GM18858 (cell line): ENCODE data around the gene LEFTY1.
"Not testable (repeated sequence)": the region's sequence is repeated elsewhere in the genome, so short reads cannot be mapped to it uniquely, and the experiment has no call there.

Source experiments
- ATAC-seq: cut with Tn5 transposase; IDR thresholded peaks from one replicate; pipeline ENCODE4 v1.9.1; 2021; ENCODE audit not compliant: unreplicated experiment

LEFTY1 gene

GRCh38 chr1:225889743-225890142 is 797 bp upstream of the LEFTY1 start:
- no peak for ATAC-seq

GRCh38 chr1:225888289-225888897 is 553 bp downstream of the LEFTY1 start:
- ATAC-seq: no peak

DNA sequence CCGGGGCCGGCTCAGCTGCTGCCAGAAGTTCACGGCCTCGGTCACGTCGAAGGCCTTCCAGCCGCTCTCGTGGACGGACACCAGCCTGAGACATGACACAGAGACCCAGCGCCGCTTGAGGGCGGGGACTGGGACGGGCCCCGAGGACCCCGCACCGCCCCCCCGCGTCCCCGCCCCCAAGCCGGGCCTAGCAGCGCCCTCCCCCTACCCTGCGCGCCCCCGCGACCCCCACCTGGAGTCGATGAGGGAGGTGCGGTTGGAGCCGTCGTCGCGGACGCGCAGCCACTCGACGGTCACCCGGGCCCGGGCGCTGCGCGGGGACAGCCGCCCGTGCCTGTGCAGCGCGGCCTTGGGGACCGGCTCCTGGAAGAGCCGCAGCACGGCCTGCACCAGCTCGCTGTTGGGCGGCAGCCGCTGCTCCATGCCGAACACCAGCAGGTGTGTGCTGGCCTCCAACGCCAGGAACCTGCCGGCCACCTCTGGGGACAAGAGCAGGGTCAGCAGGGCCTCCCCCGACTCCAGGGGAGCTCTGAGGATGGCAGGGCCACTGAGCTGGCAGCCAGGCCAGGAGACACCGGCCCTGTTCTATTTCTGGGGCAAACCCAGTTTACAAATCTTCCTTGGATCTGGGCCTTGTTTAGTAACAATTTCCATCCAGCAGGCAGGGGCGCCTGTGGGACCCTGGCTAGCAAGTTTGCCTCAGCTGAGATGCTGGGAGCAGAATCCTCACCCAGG is 1.2 kb downstream of the LEFTY1 start:
- ATAC-seq: not testable (repeated sequence)

- no peak for ATAC-seq
Observed at GRCh38 chr1:225887030-225887314, 2.0 kb downstream of the LEFTY1 start.

DNA sequence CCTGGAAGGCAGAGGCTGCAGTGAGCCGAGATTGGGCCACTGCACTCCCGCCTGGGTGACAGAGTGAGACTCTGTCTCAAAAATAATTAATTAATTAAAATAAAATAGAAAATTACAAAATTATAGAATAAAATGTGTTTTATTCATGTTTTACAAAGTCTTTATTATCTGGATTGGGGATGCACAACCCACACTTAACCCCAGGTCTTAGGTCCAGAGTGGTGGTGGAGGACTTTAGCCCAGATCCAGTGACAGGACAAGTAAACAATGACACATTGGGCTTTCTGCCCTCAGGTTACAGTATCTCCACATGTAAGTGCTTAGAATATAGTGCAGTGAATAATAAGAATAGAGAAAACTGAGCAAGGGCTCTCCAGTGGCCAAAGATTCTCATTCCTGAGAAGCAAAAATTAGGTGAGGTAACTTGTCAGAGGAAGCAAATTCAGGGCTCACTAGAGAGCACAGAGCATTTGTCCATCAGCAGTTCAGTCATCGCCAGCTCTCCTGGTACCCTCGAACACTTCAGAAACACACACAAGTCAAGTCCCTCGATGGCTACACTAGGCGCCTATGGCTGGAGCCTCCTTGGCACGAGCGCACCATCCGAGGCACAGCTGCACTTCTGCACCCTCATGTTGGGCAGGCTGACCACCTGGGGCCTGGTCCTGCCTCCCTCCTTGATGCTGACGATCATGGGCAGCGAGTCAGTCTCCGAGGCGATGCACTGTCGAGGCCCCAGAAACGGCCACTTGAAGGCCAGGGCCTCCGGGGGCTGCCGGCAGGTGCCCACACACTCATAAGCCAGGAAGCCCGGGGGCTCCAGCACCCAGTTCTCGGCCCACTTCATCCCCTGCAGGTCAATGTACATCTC is 2.6 kb downstream of the LEFTY1 start:
- ATAC-seq: no peak

GRCh38 chr1:225885336-225885735 is 3.6 kb downstream of the LEFTY1 start:
- ATAC-seq: no peak

- no peak for ATAC-seq
Observed at GRCh38 chr1:225883616-225884265, 5.2 kb downstream of the LEFTY1 start.

DNA sequence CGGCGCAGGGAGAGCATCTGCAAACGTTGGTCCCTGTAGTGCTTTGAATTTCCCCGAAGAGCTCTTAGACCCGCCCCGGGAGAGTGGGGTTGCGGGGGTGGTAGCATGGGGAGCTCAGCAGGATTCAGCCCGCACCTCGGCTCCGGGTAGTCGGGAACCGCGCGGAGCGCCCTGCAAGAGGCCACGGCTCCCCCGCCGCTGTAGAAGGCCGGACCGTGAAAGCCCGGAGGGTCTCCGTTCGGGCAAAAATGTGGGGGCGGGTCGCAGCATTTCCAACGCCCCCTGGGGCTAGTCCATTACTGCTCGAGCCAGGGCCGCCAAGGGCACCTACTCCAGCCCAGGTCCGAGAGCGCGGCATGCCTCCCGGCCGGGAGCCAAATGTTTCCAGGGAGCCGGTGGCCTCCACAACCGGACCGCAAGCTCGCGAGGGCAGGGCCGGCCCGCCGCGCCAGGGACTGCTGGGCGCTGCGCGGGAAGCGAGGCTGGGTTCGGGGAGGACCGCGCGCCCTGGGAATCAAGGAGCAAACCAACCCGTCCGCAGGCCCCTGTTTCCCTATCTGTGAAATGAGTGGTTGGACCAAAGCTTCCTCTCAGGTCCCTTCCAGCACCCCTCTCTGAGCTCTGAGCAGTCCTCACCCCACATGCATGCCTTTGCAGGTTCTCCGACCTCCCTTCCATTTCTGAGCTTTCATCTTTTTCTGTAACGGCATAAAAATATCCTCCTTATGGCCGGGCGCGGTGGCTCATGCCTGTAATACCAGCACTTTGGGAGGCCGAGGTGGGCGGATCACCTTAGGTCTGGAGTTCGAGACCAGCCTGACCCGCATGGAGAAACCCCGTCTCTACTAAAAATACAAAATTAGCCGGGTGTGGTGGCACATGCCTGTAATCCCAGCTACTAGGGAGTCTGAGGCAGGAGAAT is 6.0 kb downstream of the LEFTY1 start:
- no peak for ATAC-seq

GRCh38 chr1:225881959-225882693 is 6.8 kb downstream of the LEFTY1 start, which contains the start of gene TMEM63A:
Gene TMEM63A (minus strand): TSS chr1:225882380. CDS start chr1:225877580, 4,800 bp downstream.
- ATAC-seq: peak; percentile 58

- ATAC-seq: no peak
Observed at GRCh38 chr1:225881081-225881958, 7.6 kb downstream of the LEFTY1 start.

- ATAC-seq: no peak
Observed at GRCh38 chr1:225880636-225881035, 8.3 kb downstream of the LEFTY1 start.

DNA sequence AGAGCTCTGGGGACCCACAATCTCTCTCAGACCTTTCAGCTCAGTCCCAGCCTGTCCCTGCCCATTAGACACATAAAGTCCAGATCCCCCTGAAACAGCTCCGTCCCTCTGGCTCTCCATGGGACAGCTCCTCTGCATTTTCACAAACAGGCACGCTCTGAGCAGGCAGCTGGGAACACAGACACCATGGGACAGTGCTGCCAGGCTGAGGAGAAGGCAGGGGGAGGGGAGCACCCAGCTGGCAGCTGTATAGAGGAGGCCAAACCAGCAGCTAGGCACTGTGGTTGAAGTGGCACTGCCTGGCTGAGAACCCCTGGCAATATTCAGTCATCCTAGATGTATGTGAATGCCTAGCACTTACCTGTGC is 8.7 kb downstream of the LEFTY1 start:
- no peak for ATAC-seq

GRCh38 chr1:225879521-225880221 is 9.3 kb downstream of the LEFTY1 start:
- ATAC-seq: no peak

DNA sequence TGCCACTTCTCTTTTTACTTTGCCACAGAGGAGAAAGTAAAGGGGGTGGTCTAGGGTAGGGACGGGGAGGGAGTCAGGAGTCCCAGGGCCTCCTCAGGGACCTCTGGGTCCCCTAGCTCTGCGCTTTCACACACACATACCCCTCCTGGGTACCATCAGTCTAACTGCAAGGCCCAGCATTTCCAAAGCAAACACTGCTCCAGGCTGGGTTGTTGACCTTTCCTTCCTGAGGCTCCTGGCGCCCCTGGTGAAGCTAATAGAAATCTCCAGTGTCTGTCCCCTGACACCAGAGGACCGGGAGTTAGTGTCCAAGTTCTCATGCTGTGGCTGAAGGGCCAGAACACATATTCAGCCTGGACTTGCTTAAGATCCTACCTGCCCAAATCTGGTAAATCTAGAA is 10.7 kb downstream of the LEFTY1 start:
- no peak for ATAC-seq

- no peak for ATAC-seq
Observed at GRCh38 chr1:225877580-225877979, 11.4 kb downstream of the LEFTY1 start.

DNA sequence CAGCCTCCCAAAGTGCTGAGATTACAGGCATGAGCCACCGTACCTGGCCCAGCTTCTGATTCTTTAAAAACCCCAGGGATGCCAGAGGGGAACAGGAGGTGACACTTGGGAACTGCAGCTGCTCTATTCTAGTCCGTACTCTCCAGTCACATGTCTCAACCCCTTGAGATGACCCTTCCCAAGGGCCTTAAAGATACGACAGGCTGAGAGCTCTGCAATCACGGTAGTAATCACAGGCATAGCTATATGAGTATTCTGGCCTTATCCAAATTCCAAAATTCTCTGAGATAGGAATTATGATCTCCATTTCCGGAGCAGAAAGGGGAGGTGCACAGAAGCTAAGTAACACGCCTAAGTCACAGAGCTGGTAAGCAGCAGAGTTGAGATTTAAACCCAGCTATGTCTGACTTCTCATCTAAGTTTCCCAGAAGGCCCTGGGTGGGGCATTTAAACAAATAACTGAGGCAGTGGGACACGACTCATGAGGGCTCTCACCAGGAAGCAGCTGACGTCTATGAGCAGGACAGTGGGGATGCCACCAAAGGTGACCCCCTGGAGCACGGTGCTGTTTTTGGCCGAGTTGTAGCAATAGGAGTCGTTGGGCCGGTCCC is 11.9 kb downstream of the LEFTY1 start:
- ATAC-seq: no peak

DNA sequence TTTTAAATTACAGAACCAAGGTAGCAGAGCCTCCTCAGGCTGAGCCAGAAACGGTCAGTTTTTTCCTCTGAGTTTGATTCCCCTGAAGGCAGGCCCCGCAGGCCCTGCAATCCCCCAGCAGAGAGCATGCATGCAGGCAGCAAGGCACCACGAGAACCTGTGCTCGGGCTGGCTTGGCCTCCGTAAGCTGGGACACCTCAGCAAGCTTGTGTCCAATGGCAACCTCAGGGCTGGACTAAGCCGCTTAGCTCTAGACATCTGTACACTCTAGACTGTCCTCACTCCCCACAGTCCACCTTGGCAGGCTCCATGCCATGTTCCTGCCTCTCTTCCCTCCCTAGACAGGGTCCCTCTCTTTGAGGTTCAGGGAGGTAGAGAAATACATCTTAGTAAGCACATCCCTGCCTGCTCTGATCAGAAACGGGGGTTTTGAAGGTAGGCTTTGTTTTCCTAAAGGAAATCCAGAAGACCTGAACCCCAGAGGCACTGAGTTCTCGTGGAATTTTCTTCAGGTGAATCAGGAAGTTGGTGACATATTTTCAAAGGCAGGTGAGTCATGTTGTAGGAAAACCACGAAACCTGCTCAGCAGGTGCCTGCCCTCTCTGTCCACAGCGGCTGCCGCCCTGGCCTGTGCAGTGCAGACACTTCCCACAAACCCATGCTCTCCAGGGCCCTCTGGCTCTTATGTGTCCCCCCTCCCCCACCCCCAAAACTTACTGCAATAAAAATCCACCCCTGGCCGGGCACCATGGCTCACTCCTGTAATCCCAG is 13.7 kb downstream of the LEFTY1 start:
- ATAC-seq: no peak
